Esophagus muscularis mucosa (tissue), 4 donors: Measurements from ENCODE around the gene TANGO6. TPM values are rescaled to one million over a fixed set of nuclear protein-coding genes. Genes with fewer than 3 reads are reported as not detected.

ENCODE experiments used
- DNase-seq: peaks from one replicate; pipeline ENCODE4 v3.0.0-alpha.2; 2017; ENCODE audit errors: extremely low spot score
- H3K27ac ChIP-seq, 4 donors: fragments of 200-600 bp; sonication (generic); replicated peaks in 1 of 4; 1 replicate in 3 of 4; 2 replicates in 1 of 4; pipeline ENCODE4 v1.5.1; 2016 to 2019; ENCODE audit warnings: mild to moderate bottlenecking in 1 of 4
- H3K27me3 ChIP-seq, 4 donors: fragments of 200-600 bp; sonication (generic); one replicate each; pipeline versions ENCODE4 v1.5.1 to v1.6.0; 2016 to 2019
- H3K36me3 ChIP-seq, 4 donors: fragments of 200-600 bp; sonication (generic); one replicate each; pipeline ENCODE4 v1.5.1; 2016 to 2019
- H3K4me1 ChIP-seq, 4 donors: fragments of 200-600 bp; sonication (generic); one replicate each; pipeline ENCODE4 v1.5.1; 2016 to 2019
- H3K4me3 ChIP-seq, 4 donors: fragments of 200-600 bp; sonication (generic); 1 replicate in 2 of 4; 2 replicates in 2 of 4; pipeline ENCODE4 v1.5.1; 2016 to 2019; ENCODE audit warnings: mild to moderate bottlenecking in 4 of 4, moderate library complexity in 1 of 4
- H3K9me3 ChIP-seq, 4 donors: fragments of 200-600 bp; sonication (generic); 1 replicate in 3 of 4; 2 replicates in 1 of 4; pipeline ENCODE4 v1.5.1; 2016 to 2019
- CTCF ChIP-seq, 3 experiments: fragments of 200-600 bp in 2 of 3; fragments of 450-650 bp in 1 of 3; sonication (generic) in 2 of 3; IDR thresholded peaks; one replicate each; pipeline ENCODE4 v1.5.1; 2017 to 2019; ENCODE audit warnings: antibody characterized with exemption in 3 of 3, mild to moderate bottlenecking in 2 of 3, moderate library complexity in 1 of 3
- EP300 ChIP-seq: sonication (generic); formaldehyde crosslinking; IDR thresholded peaks from one replicate; pipeline ENCODE4 v1.6.1; 2017; ENCODE audit warnings: antibody characterized with exemption
- POLR2A ChIP-seq: fragments of 450-650 bp; IDR thresholded peaks from one replicate; pipeline ENCODE4 v1.6.1; 2017; ENCODE audit warnings: antibody characterized with exemption, moderate library complexity, mild to moderate bottlenecking, low read depth
- POLR2AphosphoS5 ChIP-seq, 2 donors: sonication (generic); formaldehyde crosslinking; IDR thresholded peaks; one replicate each; pipeline ENCODE4 v1.6.1; 2017; ENCODE audit warnings: antibody characterized with exemption in 2 of 2
- WGBS: methylation state at CpG from one replicate; pipeline ENCODE4 v1.1.5; 2018; 5-methylcytosine and 5-hydroxymethylcytosine counted together
- intact Hi-C: fragments of 100-400 bp; cut with DNase I; formaldehyde crosslinking; loops from one replicate; pipeline ENCODE4 v1.15.1; 2023
- total RNA-seq, 4 donors: library from RNA; depleted of rRNA; stranded (reverse); fragments of >200 nt; gene quantifications; one replicate each; pipeline versions ENCODE4 v1.1.0 to v1.2.1, GENCODE V29; 2016

The TANGO6 gene
- total RNA-seq, 4 donors from 2014 or later = 15.7 to 21.3 (median 18.3) TPM

GRCh38 chr16:68875871-68876270, 32.5 kb downstream of the TANGO6 start:
- no peak for TF ChIP-seq EP300
- no peak for TF ChIP-seq CTCF (IDR thresholded peaks at IDR 0.05)
- TF ChIP-seq POLR2AphosphoS5 (IDR thresholded peaks at IDR 0.05) = no peak
- no peaks in the 10 kb centered on the region for H3K27me3 ChIP-seq
- intact Hi-C loops = no loop called here
- H3K27ac ChIP-seq = no peak overlapping the region
- peaks cover 25 to 96% (median 75%) of the 10 kb centered on the region in 4 donors for H3K36me3 ChIP-seq
- DNase-seq = no peak
- 98% methylated on average over 4 of the region's 4 CpGs for WGBS
- H3K4me3 ChIP-seq = no peak overlapping the region
- H3K4me1 ChIP-seq = no peaks in the 10 kb centered on the region
- H3K9me3 ChIP-seq = no peaks in the 10 kb centered on the region

GRCh38 chr16:68883685-68884084, 40.4 kb downstream of the TANGO6 start:
- Histone ChIP-seq H3K36me3 (peaks cover 12 to 45% (median 33%) of the 10 kb centered on the region in 4 donors), H3K27ac (peak overlapping the region in 1 of 4 donors; percentile 50), H3K27me3 (no peaks in the 10 kb centered on the region), H3K4me1 (peaks cover 0 to 32% (median 18%) of the 10 kb centered on the region in 4 donors), H3K4me3 (no peak overlapping the region), H3K9me3 (no peaks in the 10 kb centered on the region)
- TF ChIP-seq EP300 (no peak), POLR2A (no peak), POLR2AphosphoS5 (IDR thresholded peaks at IDR 0.05) (no peak)
- no peak for DNase-seq
- intact Hi-C loops = no loop called here
- WGBS = 95% methylated on average over 6 of the region's 6 CpGs

GRCh38 chr16:68884401-68884800, 41.1 kb downstream of the TANGO6 start:
- intact Hi-C loops = no loop called here
- peaks cover 12 to 38% (median 27%) of the 10 kb centered on the region in 4 donors for H3K36me3 ChIP-seq
- no peak overlapping the region for H3K4me3 ChIP-seq
- no peaks in the 10 kb centered on the region for H3K27me3 ChIP-seq
- peaks cover 0 to 37% (median 21%) of the 10 kb centered on the region in 4 donors for H3K4me1 ChIP-seq
- no peaks in the 10 kb centered on the region for H3K9me3 ChIP-seq
- DNase-seq = no peak
- TF ChIP-seq EP300 (no peak), POLR2AphosphoS5 (IDR thresholded peaks at IDR 0.05) (no peak), CTCF (IDR thresholded peaks at IDR 0.05) (no peak), POLR2A (no peak)
- WGBS = 48% methylated on average over 1 of the region's 1 CpG
- peak overlapping the region; percentile 11 to 50 (median 31) for H3K27ac ChIP-seq

- H3K9me3 ChIP-seq = no peaks in the 10 kb centered on the region
- H3K27me3 ChIP-seq = no peaks in the 10 kb centered on the region
- TF ChIP-seq POLR2A (no peak), EP300 (no peak), CTCF (IDR thresholded peaks at IDR 0.05) (no peak), POLR2AphosphoS5 (IDR thresholded peaks at IDR 0.05) (no peak)
- peaks cover 0 to 44% (median 24%) of the 10 kb centered on the region in 4 donors for H3K4me1 ChIP-seq
- H3K36me3 ChIP-seq = peaks cover 8 to 31% (median 21%) of the 10 kb centered on the region in 4 donors
- WGBS = 45% methylated on average over 7 of the region's 7 CpGs
- no peak for DNase-seq
- H3K4me3 ChIP-seq = no peak overlapping the region
- intact Hi-C loops = no loop called here
- peak overlapping the region; percentile 11 to 50 (median 31) for H3K27ac ChIP-seq
Measured at GRCh38 chr16:68884861-68885720, 41.8 kb downstream of the TANGO6 start.

- Histone ChIP-seq H3K9me3 (no peaks in the 10 kb centered on the region), H3K27ac (no peak overlapping the region), H3K36me3 (peaks cover 0 to 11% (median under 1%) of the 10 kb centered on the region in 4 donors), H3K4me1 (peaks cover 0 to 51% (median 28%) of the 10 kb centered on the region in 4 donors), H3K4me3 (no peak overlapping the region), H3K27me3 (no peaks in the 10 kb centered on the region)
- WGBS = 100% methylated on average over 1 of the region's 1 CpG
- intact Hi-C loops = no loop called here
- TF ChIP-seq POLR2A = no peak
- TF ChIP-seq POLR2AphosphoS5 (IDR thresholded peaks at IDR 0.05) = no peak
- TF ChIP-seq EP300 = no peak
- no peak for DNase-seq
Measured at GRCh38 chr16:68887107-68887506, 43.8 kb downstream of the TANGO6 start.
